Fibroblast of lung (primary cell): Measurements from ENCODE around the gene YWHAQ. TPM values are rescaled to one million over a fixed set of nuclear protein-coding genes. Genes with fewer than 3 reads are reported as not detected.

Experiments
- DNase-seq, 2 donors: peaks; one replicate each; pipeline versions ENCODE4 v3.0.0 to v3.0.0-alpha.2; 2010; ENCODE audit warnings: low read depth in 2 of 2
- H2AFZ ChIP-seq: 2 replicates; pipeline ENCODE4 v1.5.1; 2012; ENCODE audit warnings: low read length, control low read depth, inconsistent platforms
- H3K27ac ChIP-seq: 2 replicates; pipeline ENCODE4 v1.5.1; 2011; ENCODE audit warnings: low read length, control low read depth; ENCODE audit not compliant: insufficient read depth
- H3K27me3 ChIP-seq: 2 replicates; pipeline ENCODE4 v1.5.1; 2011; ENCODE audit warnings: mild to moderate bottlenecking, low read length; ENCODE audit not compliant: control insufficient read depth, insufficient read depth
- H3K36me3 ChIP-seq: 2 replicates; pipeline ENCODE4 v1.5.1; 2011; ENCODE audit warnings: low read length; ENCODE audit not compliant: control insufficient read depth, insufficient read depth
- H3K4me1 ChIP-seq: 2 replicates; pipeline ENCODE4 v1.5.1; 2011; ENCODE audit warnings: low read length; ENCODE audit not compliant: control insufficient read depth, insufficient read depth; ENCODE audit errors: extremely low read depth
- H3K4me2 ChIP-seq: 2 replicates; pipeline ENCODE4 v1.5.1; 2011; ENCODE audit warnings: low read length, control low read depth; ENCODE audit not compliant: insufficient read depth; ENCODE audit errors: extremely low read depth
- H3K4me3 ChIP-seq, 4 experiments: fragments of 200-600 bp in 1 of 4; sonication (generic) in 1 of 4; replicated peaks in 1 of 4; 2 replicates each; pipeline ENCODE4 v1.5.1; 2011 to 2016; ENCODE audit warnings: low read length in 4 of 4, low read depth in 3 of 4, mild to moderate bottlenecking in 3 of 4, control low read depth in 2 of 4, inconsistent platforms in 1 of 4, mixed read lengths in 1 of 4; ENCODE audit not compliant: insufficient read depth in 1 of 4; ENCODE audit errors: control extremely low read depth in 1 of 4
- H3K79me2 ChIP-seq: 2 replicates; pipeline ENCODE4 v1.5.1; 2012; ENCODE audit warnings: mild to moderate bottlenecking, low read length, inconsistent platforms; ENCODE audit not compliant: control insufficient read depth, insufficient read depth
- H3K9ac ChIP-seq: 2 replicates; pipeline ENCODE4 v1.5.1; 2011; ENCODE audit warnings: mild to moderate bottlenecking, low read length, control low read depth; ENCODE audit not compliant: insufficient read depth
- H3K9me3 ChIP-seq: 2 replicates; pipeline ENCODE4 v1.5.1; 2012; ENCODE audit warnings: low read depth, low read length; ENCODE audit not compliant: control insufficient read depth, insufficient read depth
- H4K20me1 ChIP-seq: 2 replicates; pipeline ENCODE4 v1.5.1; 2011; ENCODE audit warnings: low read length; ENCODE audit not compliant: control insufficient read depth, insufficient read depth; ENCODE audit errors: extremely low read depth
- EZH2 ChIP-seq: IDR thresholded peaks from 2 replicates; pipeline ENCODE4 v1.5.1; 2012; ENCODE audit warnings: low read length, control low read depth, mild to moderate bottlenecking; ENCODE audit errors: missing control alignments
- polyA plus RNA-seq, 2 donors: library from polyadenylated mRNA; depleted of rRNA in 1 of 2; stranded (reverse) in 1 of 2; unstranded in 1 of 2; fragments of >200 nt; gene quantifications; 2 replicates each; pipeline ENCODE4 v1.2.1, GENCODE V29; 2011 to 2012; ENCODE audit warnings: missing spikeins in 1 of 2
- total RNA-seq: library from RNA; depleted of rRNA; stranded (reverse); fragments of >200 nt; gene quantifications from 2 replicates; pipeline ENCODE4 v1.2.1, GENCODE V29; 2014
- TF ChIP-seq, protein P1 (sequence below), 2 donors: IDR thresholded peaks in 1 of 2; conservative IDR thresholded peaks in 1 of 2; 1 replicate in 1 of 2; 2 replicates in 1 of 2; pipeline ENCODE4 v1.5.1; 2011 to 2012; ENCODE audit warnings: low read length in 2 of 2, control low read depth in 1 of 2, inconsistent platforms in 1 of 2, low read depth in 1 of 2, mild to moderate bottlenecking in 1 of 2

YWHAQ gene
- total and polyA plus RNA-seq, 2 donors (not counting 1 experiment from before 2014, with no cell fraction given), result 323 to 510 TPM

DNA sequence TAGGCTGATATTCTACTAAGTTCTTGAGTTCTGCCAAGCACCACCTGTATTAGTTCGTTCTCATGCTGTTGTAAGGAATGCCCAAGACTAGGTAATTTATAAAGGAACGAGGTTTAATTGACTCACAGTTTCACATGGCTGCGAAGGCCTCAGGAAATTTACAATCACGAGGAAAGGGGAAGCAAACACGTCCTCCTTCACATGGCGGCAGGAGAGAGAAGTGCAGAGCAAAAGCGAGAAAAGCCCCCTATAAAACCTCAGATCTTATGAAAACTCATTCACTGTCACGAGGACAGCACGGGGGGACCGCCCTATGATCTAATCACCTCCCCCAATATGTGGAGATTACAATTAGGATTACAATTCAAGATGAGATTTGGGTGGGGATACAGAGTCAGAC, 47.7 kb upstream of the YWHAQ start:
- no peak for DNase-seq
- H3K27ac ChIP-seq, result no peak overlapping the region
- no peak overlapping the region for H3K4me2 ChIP-seq
- no peaks in the 10 kb centered on the region for H3K36me3 ChIP-seq
- no peaks in the 10 kb centered on the region for H3K79me2 ChIP-seq
- H3K4me3 ChIP-seq, result no peak overlapping the region
- no peaks in the 10 kb centered on the region for H4K20me1 ChIP-seq
- no peaks in the 10 kb centered on the region for H3K9me3 ChIP-seq
- H3K4me1 ChIP-seq, result peaks cover 14% of the 10 kb centered on the region
- no peak for TF ChIP-seq EZH2
- TF ChIP-seq, protein P1, sequence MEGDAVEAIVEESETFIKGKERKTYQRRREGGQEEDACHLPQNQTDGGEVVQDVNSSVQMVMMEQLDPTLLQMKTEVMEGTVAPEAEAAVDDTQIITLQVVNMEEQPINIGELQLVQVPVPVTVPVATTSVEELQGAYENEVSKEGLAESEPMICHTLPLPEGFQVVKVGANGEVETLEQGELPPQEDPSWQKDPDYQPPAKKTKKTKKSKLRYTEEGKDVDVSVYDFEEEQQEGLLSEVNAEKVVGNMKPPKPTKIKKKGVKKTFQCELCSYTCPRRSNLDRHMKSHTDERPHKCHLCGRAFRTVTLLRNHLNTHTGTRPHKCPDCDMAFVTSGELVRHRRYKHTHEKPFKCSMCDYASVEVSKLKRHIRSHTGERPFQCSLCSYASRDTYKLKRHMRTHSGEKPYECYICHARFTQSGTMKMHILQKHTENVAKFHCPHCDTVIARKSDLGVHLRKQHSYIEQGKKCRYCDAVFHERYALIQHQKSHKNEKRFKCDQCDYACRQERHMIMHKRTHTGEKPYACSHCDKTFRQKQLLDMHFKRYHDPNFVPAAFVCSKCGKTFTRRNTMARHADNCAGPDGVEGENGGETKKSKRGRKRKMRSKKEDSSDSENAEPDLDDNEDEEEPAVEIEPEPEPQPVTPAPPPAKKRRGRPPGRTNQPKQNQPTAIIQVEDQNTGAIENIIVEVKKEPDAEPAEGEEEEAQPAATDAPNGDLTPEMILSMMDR (conservative IDR thresholded peaks at IDR 0.05 in 1 of 2, IDR thresholded peaks at IDR 0.05 in 1 of 2; ENCODE audit: low read depth in 1 of 2, low read length in 2 of 2), result no peak
- no peak overlapping the region for H3K9ac ChIP-seq
- H3K27me3 ChIP-seq, result no peaks in the 10 kb centered on the region
- H2AFZ ChIP-seq, result no peak overlapping the region

DNA sequence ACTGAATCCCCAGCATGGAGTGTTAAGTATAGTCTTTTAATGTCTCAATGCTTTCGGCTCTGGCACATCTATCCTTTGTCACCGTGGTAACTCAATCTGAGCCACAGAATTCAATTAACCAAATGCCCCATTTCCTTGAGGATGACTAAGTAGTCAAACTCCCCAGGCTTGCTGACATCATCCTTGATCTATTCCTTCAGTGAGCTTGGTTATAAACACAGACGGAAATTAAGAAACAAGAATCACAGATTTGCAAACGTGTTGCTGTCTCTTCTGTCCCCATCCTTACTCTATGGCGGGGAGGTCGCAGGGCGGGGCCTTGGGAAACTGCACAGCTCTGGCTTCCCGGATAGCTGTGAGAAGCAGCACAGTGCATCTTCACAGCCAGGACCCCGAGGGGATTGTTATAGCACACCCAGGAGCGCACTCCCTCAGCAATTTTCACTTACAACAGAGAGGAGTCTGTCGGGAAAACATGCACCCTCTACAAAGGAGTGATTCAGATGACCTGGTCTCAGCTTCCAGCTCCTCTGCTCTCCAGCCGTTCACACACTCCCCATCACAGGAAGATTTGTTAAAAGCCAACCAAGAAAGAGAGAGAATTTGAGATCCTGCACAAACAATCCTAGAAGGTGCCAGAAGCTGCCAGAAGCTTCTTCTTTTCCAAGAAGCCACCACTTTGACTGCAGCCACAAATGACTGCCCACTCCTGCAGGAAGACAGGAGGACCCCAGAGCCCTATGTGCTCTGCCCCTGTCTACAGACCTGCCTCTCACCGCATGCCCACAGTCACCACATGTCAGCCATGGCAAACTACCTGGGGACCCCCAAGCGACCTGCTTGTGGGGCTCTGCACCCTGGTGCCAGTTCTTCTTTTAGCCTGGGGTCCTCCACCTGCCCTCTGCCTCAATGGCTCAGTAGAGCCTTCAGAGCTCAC, 44.9 kb upstream of the YWHAQ start:
- H4K20me1 ChIP-seq, result no peaks in the 10 kb centered on the region
- DNase-seq, result peak; percentile 93 to 97
- peak overlapping the region; percentile 73 for H3K4me2 ChIP-seq
- no peaks in the 10 kb centered on the region for H3K9me3 ChIP-seq
- H3K27me3 ChIP-seq, result no peaks in the 10 kb centered on the region
- TF ChIP-seq, protein P1 (conservative IDR thresholded peaks at IDR 0.05 in 1 of 2, IDR thresholded peaks at IDR 0.05 in 1 of 2; ENCODE audit: low read depth in 1 of 2, low read length in 2 of 2), result no peak
- no peak for TF ChIP-seq EZH2
- peak overlapping the region; percentile 88 for H3K27ac ChIP-seq
- peaks cover 14% of the 10 kb centered on the region for H3K4me1 ChIP-seq
- H3K9ac ChIP-seq, result peak overlapping the region; percentile 40
- peak overlapping the region; percentile 65 for H2AFZ ChIP-seq
- H3K36me3 ChIP-seq, result no peaks in the 10 kb centered on the region
- no peaks in the 10 kb centered on the region for H3K79me2 ChIP-seq
- H3K4me3 ChIP-seq, result peak overlapping the region; percentile 30 to 41 (median 35)

GRCh38 chr2:9674891-9675414, 44.2 kb upstream of the YWHAQ start:
- Histone ChIP-seq H3K27ac (peak overlapping the region; percentile 88), H3K4me1 (peaks cover 14% of the 10 kb centered on the region), H3K9ac (no peak overlapping the region), H3K36me3 (no peaks in the 10 kb centered on the region), H3K27me3 (no peaks in the 10 kb centered on the region), H3K4me2 (peak overlapping the region; percentile 73), H3K79me2 (no peaks in the 10 kb centered on the region), H4K20me1 (no peaks in the 10 kb centered on the region), H2AFZ (peak overlapping the region; percentile 3), H3K9me3 (no peaks in the 10 kb centered on the region), H3K4me3 (no peak overlapping the region)
- DNase-seq, result no peak
- TF ChIP-seq EZH2, result no peak
- TF ChIP-seq, protein P1 (conservative IDR thresholded peaks at IDR 0.05 in 1 of 2, IDR thresholded peaks at IDR 0.05 in 1 of 2; ENCODE audit: low read depth in 1 of 2, low read length in 2 of 2), result no peak
